IMR-90 (cell line): ENCODE results near the gene PLXDC2. TPM values are rescaled to one million over a fixed set of nuclear protein-coding genes. Genes with fewer than 3 reads are reported as not detected.

ENCODE experiments used
- ATAC-seq: fragments of 200-7000 bp; cut with Tn5 transposase; 2 replicates; pipeline ENCODE4 v1.9.1; 2020; ENCODE audit warnings: low read depth, mild to moderate bottlenecking, moderate library complexity
- BruUV-seq: library from RNA; stranded (reverse); fragments of 400-500 nt; replicated peaks from 2 replicates; lab custom pipeline; 2021; lab: Mats Ljungman, UMichigan
- CTCF ChIA-PET: fragments of 300-600 bp; formaldehyde crosslinking; extraction: SDS; loops from one replicate; lab custom pipeline; 2021; ENCODE audit warnings: antibody characterized with exemption; lab: Yijun Ruan, JAX
- POLR2A ChIA-PET: fragments of 300-600 bp; sonication (Branson Sonifier 250); formaldehyde crosslinking; loops from one replicate; lab custom pipeline; 2022; ENCODE audit warnings: antibody characterized with exemption; ENCODE audit not compliant: unreplicated experiment; lab: Charles Lee
- DNase-seq: peaks from one replicate; pipeline ENCODE4 v3.0.0; 2013
- H2AFZ ChIP-seq: replicated peaks from 2 replicates; pipeline ENCODE3; 2013; ENCODE audit warnings: low read length, mild to moderate bottlenecking; ENCODE audit not compliant: poor library complexity
- H2AK5ac ChIP-seq: 2 replicates; pipeline ENCODE4 v1.6.1; 2013; ENCODE audit warnings: low read depth, low read length, inconsistent platforms
- H2AK9ac ChIP-seq: replicated peaks from 2 replicates; pipeline ENCODE3; 2013; ENCODE audit warnings: mild to moderate bottlenecking, low read depth, low read length, moderate library complexity; ENCODE audit not compliant: poor library complexity
- H2BK120ac ChIP-seq: 2 replicates; pipeline ENCODE4 v1.6.1; 2013; ENCODE audit warnings: low read depth, low read length, inconsistent platforms
- H2BK15ac ChIP-seq: 3 replicates; pipeline ENCODE4 v1.6.1; 2013; ENCODE audit warnings: low read depth, low read length, inconsistent platforms
- H2BK20ac ChIP-seq: 2 replicates; pipeline ENCODE4 v1.6.1; 2013; ENCODE audit warnings: low read depth, mild to moderate bottlenecking, inconsistent platforms, low read length, moderate library complexity
- H2BK5ac ChIP-seq: 2 replicates; pipeline ENCODE4 v1.6.1; 2013; ENCODE audit warnings: mild to moderate bottlenecking, low read depth, low read length, inconsistent platforms; ENCODE audit not compliant: poor library complexity, severe bottlenecking
- H3K14ac ChIP-seq: replicated peaks from 2 replicates; pipeline ENCODE4 v1.6.1; 2013; ENCODE audit warnings: low read depth, low read length, inconsistent platforms
- H3K18ac ChIP-seq: 2 replicates; pipeline ENCODE4 v1.6.1; 2013; ENCODE audit warnings: low read depth, low read length, control low read depth
- H3K23ac ChIP-seq: 2 replicates; pipeline ENCODE4 v1.6.1; 2013; ENCODE audit warnings: low read depth, low read length, inconsistent platforms
- H3K27ac ChIP-seq: 2 replicates; pipeline ENCODE4 v1.5.1; 2013; ENCODE audit warnings: mild to moderate bottlenecking, control low read depth, low read length; ENCODE audit not compliant: insufficient read depth
- H3K27me3 ChIP-seq: 2 replicates; pipeline ENCODE4 v1.6.1; 2013; ENCODE audit warnings: low read length; ENCODE audit not compliant: control insufficient read depth, insufficient read depth
- H3K36me3 ChIP-seq: 2 replicates; pipeline ENCODE4 v1.6.1; 2013; ENCODE audit warnings: low read length, mixed read lengths; ENCODE audit not compliant: control insufficient read depth, insufficient read depth
- H3K4ac ChIP-seq: 2 replicates; pipeline ENCODE4 v1.6.1; 2013; ENCODE audit warnings: low read depth, low read length, inconsistent platforms
- H3K4me1 ChIP-seq: 2 replicates; pipeline ENCODE4 v1.6.1; 2013; ENCODE audit warnings: low read length, mixed read lengths; ENCODE audit not compliant: control insufficient read depth, insufficient read depth
- H3K4me2 ChIP-seq: 2 replicates; pipeline ENCODE4 v1.6.1; 2013; ENCODE audit warnings: low read depth, mild to moderate bottlenecking, control low read depth, low read length, moderate library complexity
- H3K4me3 ChIP-seq: 2 replicates; pipeline ENCODE4 v1.5.1; 2013; ENCODE audit warnings: low read depth, mild to moderate bottlenecking, control low read depth, low read length, moderate library complexity; ENCODE audit not compliant: insufficient read depth
- H3K56ac ChIP-seq: 2 replicates; pipeline ENCODE4 v1.6.1; 2013; ENCODE audit warnings: low read length, inconsistent platforms; ENCODE audit not compliant: insufficient read depth; ENCODE audit errors: extremely low read depth
- H3K79me1 ChIP-seq, 2 experiments: 2 replicates each; pipeline ENCODE4 v1.6.1; 2013; ENCODE audit warnings: low read length in 2 of 2, inconsistent platforms in 1 of 2, low read depth in 1 of 2
- H3K9ac ChIP-seq: 2 replicates; pipeline ENCODE4 v1.6.1; 2013; ENCODE audit warnings: low read depth, low read length, control low read depth
- H3K9me1 ChIP-seq: 2 replicates; pipeline ENCODE4 v1.6.1; 2013; ENCODE audit warnings: low read length, inconsistent platforms; ENCODE audit not compliant: insufficient read depth
- H3K9me3 ChIP-seq: 2 replicates; pipeline ENCODE4 v1.6.1; 2013; ENCODE audit warnings: low read length; ENCODE audit not compliant: control insufficient read depth, insufficient read depth
- H4K20me1 ChIP-seq: 2 replicates; pipeline ENCODE4 v1.6.1; 2013; ENCODE audit warnings: low read length, inconsistent platforms; ENCODE audit not compliant: insufficient read depth
- H4K5ac ChIP-seq: 2 replicates; pipeline ENCODE4 v1.6.1; 2013; ENCODE audit warnings: mild to moderate bottlenecking, low read depth, low read length, control low read depth
- H4K8ac ChIP-seq, 2 experiments: 2 replicates each; pipeline ENCODE4 v1.6.1; 2013; ENCODE audit warnings: low read depth in 2 of 2, low read length in 2 of 2, control low read depth in 1 of 2, inconsistent platforms in 1 of 2
- H4K91ac ChIP-seq: 2 replicates; pipeline ENCODE4 v1.6.1; 2013; ENCODE audit warnings: low read depth, low read length, inconsistent platforms; ENCODE audit not compliant: insufficient read depth
- CHD1 ChIP-seq: IDR thresholded peaks from 2 replicates; pipeline ENCODE4 v1.6.1; 2012; ENCODE audit warnings: low read depth, low read length, improper control_type of control experiment
- MAZ ChIP-seq: IDR thresholded peaks from 2 replicates; pipeline ENCODE4 v1.6.1; 2012; ENCODE audit warnings: low read depth, mild to moderate bottlenecking, low read length, improper control_type of control experiment, moderate library complexity, borderline replicate concordance
- SMC3 ChIP-seq: fragments of 150-350 bp; IDR thresholded peaks from 2 replicates; pipeline ENCODE4 v1.6.1; 2016; ENCODE audit warnings: low read depth, mild to moderate bottlenecking, antibody characterized with exemption, low read length, moderate library complexity
- WGBS, 2 experiments: methylation state at CpG; one replicate each; pipeline versions ENCODE4 v1.1.5 to v1.1.7; 2013; ENCODE audit warnings: missing lambda C conversion rate in 2 of 2; ENCODE audit not compliant: insufficient read length in 1 of 2; ENCODE audit errors: extremely low coverage in 2 of 2; 5-methylcytosine and 5-hydroxymethylcytosine counted together
- dilution Hi-C: fragments of 300-500 bp; cut with HindIII; formaldehyde crosslinking; loops from one replicate; pipeline ENCODE4 v1.14.3; 2018; ENCODE audit warnings: low sequenced_read_pairs; ENCODE audit not compliant: unreplicated experiment
- in situ Hi-C: fragments of 300-500 bp; cut with MboI; formaldehyde crosslinking; loops from 3 replicates; pipeline ENCODE4 v1.14.3; 2019; ENCODE audit warnings: low sequenced_read_pairs, inconsistent platforms, mixed read lengths
- intact Hi-C: fragments of 100-400 bp; cut with micrococcal nuclease; formaldehyde crosslinking; loops from 2 replicates; pipeline ENCODE4 v1.10.0; 2022
- polyA plus RNA-seq, 3 experiments: library from polyadenylated mRNA; depleted of rRNA; stranded (reverse); fragments of >200 nt; gene quantifications; 2 replicates each; pipeline ENCODE4 v1.2.3, GENCODE V29; 2012; ENCODE audit warnings: low replicate concordance in 1 of 3
- total RNA-seq: library from RNA; depleted of rRNA; stranded (reverse); fragments of >200 nt; gene quantifications from 2 replicates; pipeline ENCODE4 v1.2.3, GENCODE V29; 2012

The PLXDC2 gene
- total and polyA plus RNA-seq, 2 of the 4 experiments (the other 2 are of a cell fraction) = 3.2 to 6.1 TPM

GRCh38 chr10:19782430-19783089 lies 33.7 kb upstream of the PLXDC2 start:
- no peak overlapping the region for H2BK20ac ChIP-seq
- no peaks in the 10 kb centered on the region for H3K36me3 ChIP-seq
- no peak overlapping the region for H3K4ac ChIP-seq
- H3K27ac ChIP-seq = no peak overlapping the region
- no peak overlapping the region for H4K8ac ChIP-seq
- H3K18ac ChIP-seq = no peak overlapping the region
- H2AK9ac ChIP-seq = no peak overlapping the region
- no peak overlapping the region for H2AFZ ChIP-seq
- no peaks in the 10 kb centered on the region for H4K20me1 ChIP-seq
- 84% methylated on average over 3 of the region's 6 CpGs; no CpG with 5 or more reads in 1 of the 2 experiments for WGBS, 2 experiments
- H3K27me3 ChIP-seq = no peaks in the 10 kb centered on the region
- intact Hi-C loops (no loop called here), dilution Hi-C loops (no loop called here), in situ Hi-C loops (loop anchor here (10.0 to 25.0 kb wide), 2 partner anchors 148 to 1095 kb away; no protein-coding TSS in a partner anchor)
- H2BK5ac ChIP-seq = no peak overlapping the region
- no peak overlapping the region for H4K91ac ChIP-seq
- no peak overlapping the region for H2BK120ac ChIP-seq
- H3K4me3 ChIP-seq = no peak overlapping the region
- H3K4me1 ChIP-seq = no peaks in the 10 kb centered on the region; the same call in 1 of the 2 replicates
- ATAC-seq = no peak
- no peak overlapping the region for H2BK15ac ChIP-seq
- TF ChIP-seq CHD1 (no peak), MAZ (no peak), SMC3 (no peak)
- H3K9me3 ChIP-seq = no peaks in the 10 kb centered on the region
- no peak overlapping the region for H3K4me2 ChIP-seq
- H3K23ac ChIP-seq = no peak overlapping the region
- H3K14ac ChIP-seq = no peak overlapping the region
- BruUV-seq = no TSS peak
- no peak overlapping the region for H3K56ac ChIP-seq
- no peak overlapping the region for H2AK5ac ChIP-seq
- no peak overlapping the region for H3K9ac ChIP-seq
- H4K5ac ChIP-seq = no peak overlapping the region
- CTCF ChIA-PET = interaction anchor here (0.5 to 1.4 kb wide), 2 partner anchors 10 to 147 kb away, joined by 3 to 5 read pairs; no protein-coding TSS in a partner anchor
- DNase-seq = no peak
- H3K79me1 ChIP-seq = no peaks in the 10 kb centered on the region
- POLR2A ChIA-PET = no interaction called here
- no peaks in the 10 kb centered on the region for H3K9me1 ChIP-seq
